ENCODE data around the gene GZMM.

Gene GZMM

GRCh38 chr19:543910-544608, at the start of gene GZMM:
TSS of gene GZMM (plus strand) at chr19:544053. CDS start at chr19:544072, 19 bp downstream.
- no peak for DNase-seq (ENCODE audit: low read depth)

GRCh38 chr19:494171-495080, 49.4 kb upstream of the GZMM start:
- DNase-seq (ENCODE audit: low read depth) = no peak

- DNase-seq (ENCODE audit: low read depth) = no peak
Measured at GRCh38 chr19:495081-495401, 48.8 kb upstream of the GZMM start.

- DNase-seq (ENCODE audit: low read depth) = peak; percentile 69
Measured at GRCh38 chr19:495402-496111, 48.3 kb upstream of the GZMM start.

GRCh38 chr19:496112-496665, 47.7 kb upstream of the GZMM start, which contains the start of gene MADCAM1:
TSS of gene MADCAM1 (plus strand) at chr19:496486. CDS start at chr19:496500, 14 bp downstream.
- no peak for DNase-seq (ENCODE audit: low read depth)

- DNase-seq (ENCODE audit: low read depth) = no peak
Measured at GRCh38 chr19:496986-497385, 46.9 kb upstream of the GZMM start.

- DNase-seq (ENCODE audit: low read depth) = no peak
Measured at GRCh38 chr19:497491-497868, 46.4 kb upstream of the GZMM start.

GRCh38 chr19:497869-498510, 45.9 kb upstream of the GZMM start:
- DNase-seq (ENCODE audit: low read depth) = no peak

- DNase-seq (ENCODE audit: low read depth) = no peak
Measured at GRCh38 chr19:498511-498891, 45.4 kb upstream of the GZMM start.

- DNase-seq (ENCODE audit: low read depth) = no peak
Measured at GRCh38 chr19:498977-499623, 44.8 kb upstream of the GZMM start.

- DNase-seq (ENCODE audit: low read depth) = no peak
Measured at GRCh38 chr19:501646-502045, 42.2 kb upstream of the GZMM start.

- DNase-seq (ENCODE audit: low read depth) = no peak
Measured at GRCh38 chr19:504616-505015, 39.2 kb upstream of the GZMM start.

- DNase-seq (ENCODE audit: low read depth) = peak; percentile 100
Measured at GRCh38 chr19:506404-507285, 37.2 kb upstream of the GZMM start.

- peak; percentile 84 for DNase-seq (ENCODE audit: low read depth)
Measured at GRCh38 chr19:507286-508203, 36.3 kb upstream of the GZMM start, which contains the start of gene TPGS1. TSS of gene TPGS1 (plus strand) at chr19:507497. CDS start at chr19:507507, 10 bp downstream.

- DNase-seq (ENCODE audit: low read depth) = no peak
Measured at GRCh38 chr19:508204-509150, 35.4 kb upstream of the GZMM start.

- peak; percentile 87 for DNase-seq (ENCODE audit: low read depth)
Measured at GRCh38 chr19:510606-511100, 33.2 kb upstream of the GZMM start.

GRCh38 chr19:511101-511851, 32.6 kb upstream of the GZMM start:
- no peak for DNase-seq (ENCODE audit: low read depth)

All from ELR (cell line).